Stomach (tissue), 9 donors: Measurements from ENCODE around the gene SULT2A1. TPM values are rescaled to one million over a fixed set of nuclear protein-coding genes. Genes with fewer than 3 reads are reported as not detected.

Source experiments
- DNase-seq, 2 donors: peaks; one replicate each; pipeline versions ENCODE4 v3.0.0 to v3.0.0-alpha.2; 2013 to 2019
- H3K27ac ChIP-seq, 5 donors: fragments of 200-600 bp in 4 of 5; sonication (generic) in 4 of 5; one replicate each; pipeline ENCODE4 v1.5.1; 2013 to 2019; ENCODE audit warnings: mild to moderate bottlenecking in 1 of 5, moderate library complexity in 1 of 5
- H3K27me3 ChIP-seq, 3 donors: fragments of 200-600 bp; sonication (generic); one replicate each; pipeline ENCODE4 v1.5.1; 2017 to 2019; ENCODE audit warnings: mixed run types in 1 of 3
- H3K36me3 ChIP-seq, 4 donors: fragments of 200-600 bp; sonication (generic); 1 replicate in 3 of 4; 2 replicates in 1 of 4; pipeline ENCODE4 v1.5.1; 2016 to 2019
- H3K4me1 ChIP-seq, 4 donors: fragments of 200-600 bp; sonication (generic); one replicate each; pipeline ENCODE4 v1.5.1; 2016 to 2019
- H3K4me3 ChIP-seq, 4 donors: fragments of 200-600 bp; sonication (generic) in 3 of 4; one replicate each; pipeline ENCODE4 v1.5.1; 2016 to 2019; ENCODE audit warnings: mild to moderate bottlenecking in 1 of 4
- H3K9me3 ChIP-seq, 4 donors: fragments of 200-600 bp; sonication (generic); one replicate each; pipeline ENCODE4 v1.5.1; 2016 to 2019
- CTCF ChIP-seq, 7 experiments: fragments of 450-650 bp in 4 of 7; fragments of 200-600 bp in 3 of 7; sonication (generic) in 3 of 7; IDR thresholded peaks; one replicate each; pipeline ENCODE4 v1.5.1; 2016 to 2019; ENCODE audit warnings: antibody characterized with exemption in 7 of 7, control low read depth in 2 of 7, mild to moderate bottlenecking in 1 of 7
- EP300 ChIP-seq: sonication (generic); formaldehyde crosslinking; IDR thresholded peaks from one replicate; pipeline ENCODE4 v1.6.1; 2017; ENCODE audit warnings: antibody characterized with exemption
- POLR2A ChIP-seq, 4 donors: fragments of 450-650 bp; IDR thresholded peaks; one replicate each; pipeline ENCODE4 v1.6.1; 2016; ENCODE audit warnings: antibody characterized with exemption in 4 of 4, control low read depth in 2 of 4, mild to moderate bottlenecking in 1 of 4, moderate library complexity in 1 of 4
- POLR2AphosphoS5 ChIP-seq, 3 donors: sonication (generic); formaldehyde crosslinking; IDR thresholded peaks; one replicate each; pipeline ENCODE4 v1.6.1; 2016; ENCODE audit warnings: antibody characterized with exemption in 3 of 3
- WGBS, 5 donors: extraction: QIAGEN DNeasy Blood & Tissue Kit in 3 of 5; methylation state at CpG; one replicate each; pipeline versions ENCODE4 v1.1.5 to v1.1.7; 2013 to 2018; 5-methylcytosine and 5-hydroxymethylcytosine counted together
- intact Hi-C: fragments of 100-400 bp; cut with DNase I; formaldehyde crosslinking; loops from one replicate; pipeline ENCODE4 v1.15.1; 2023; ENCODE audit warnings: low total_unique reads
- polyA plus RNA-seq, 3 donors: library from polyadenylated mRNA; stranded (reverse); fragments of 200-250 nt; gene quantifications; one replicate each; pipeline ENCODE4 v1.2.3, GENCODE V29; 2013
- total RNA-seq, 5 donors: library from RNA; depleted of rRNA; stranded (reverse); fragments of >200 nt; gene quantifications; one replicate each; pipeline versions ENCODE4 v1.1.0 to v1.2.3, GENCODE V29; 2014 to 2016
- donor health status: healthy with polysubstance abuse.
- donor health status: Bipolar disorder and iron deficiency.
- donor health status: healthy.

SULT2A1 gene
- total and polyA plus RNA-seq, 8 donors = 0.48 to 16.5 (median 8.5) TPM; not detected in 3

- TF ChIP-seq POLR2A (IDR thresholded peaks at IDR 0.05) = no peak
- no peak for TF ChIP-seq CTCF (IDR thresholded peaks at IDR 0.05)
- no peak overlapping the region for H3K4me3 ChIP-seq
- no peak overlapping the region for H3K27ac ChIP-seq
- no peaks in the 10 kb centered on the region for H3K36me3 ChIP-seq
- WGBS, 5 donors = 80 to 86% (median 85%) methylated on average over 6 to 7 of the region's 7 CpGs
- peaks cover 0 to 2% (median 0%) of the 10 kb centered on the region in 4 donors for H3K9me3 ChIP-seq
- intact Hi-C loops = no loop called here
- no peaks in the 10 kb centered on the region for H3K4me1 ChIP-seq
- DNase-seq = no peak
- H3K27me3 ChIP-seq = peaks cover 0 to 15% (median 0%) of the 10 kb centered on the region in 3 donors
Measured at GRCh38 chr19:47901370-47901769, 15.3 kb upstream of the SULT2A1 start.

DNA sequence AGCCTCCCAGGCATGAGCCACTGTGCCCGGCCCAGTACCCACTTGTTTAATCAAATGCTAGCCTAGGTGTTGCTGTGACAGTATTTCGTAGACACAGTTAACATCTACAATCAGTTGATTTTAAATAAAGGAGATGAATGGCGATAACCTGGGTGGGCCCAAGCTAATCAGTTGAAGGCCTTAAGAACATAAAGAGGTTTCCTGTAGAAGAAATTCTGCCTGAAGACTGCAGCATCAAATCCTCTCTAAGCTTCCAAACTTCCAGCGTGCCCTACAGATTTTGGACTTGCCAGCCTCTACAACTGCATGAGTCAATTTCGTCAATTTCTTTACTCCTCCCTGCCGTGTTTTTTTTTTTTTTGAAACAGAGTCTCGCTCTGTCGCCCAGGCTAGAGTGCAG lies 13.2 kb upstream of the SULT2A1 start:
- DNase-seq = peak in 1 of 2 donors; percentile 4

DNA sequence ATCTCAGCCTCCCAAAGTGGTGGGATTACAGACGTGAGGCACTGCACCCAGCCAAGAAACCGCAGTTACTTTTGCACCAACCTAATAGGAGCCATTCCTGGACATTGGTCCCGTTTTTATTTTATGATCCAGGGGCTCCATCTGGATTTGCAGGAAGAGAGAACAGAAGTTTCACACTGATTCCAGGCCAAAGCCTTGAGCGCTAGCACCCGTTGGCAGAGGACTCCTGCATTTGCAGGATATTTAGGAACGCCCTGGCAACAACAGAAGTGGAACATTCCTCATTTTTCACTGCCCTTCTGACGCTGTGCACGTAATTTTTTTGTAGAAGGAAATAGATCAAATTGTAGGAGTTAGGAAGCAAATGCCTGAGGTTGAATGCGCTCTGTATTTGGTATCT lies 11.7 kb upstream of the SULT2A1 start:
- no peaks in the 10 kb centered on the region for H3K36me3 ChIP-seq
- intact Hi-C loops = no loop called here
- TF ChIP-seq POLR2A (IDR thresholded peaks at IDR 0.05) (no peak), EP300 (no peak), CTCF (IDR thresholded peaks at IDR 0.05) (no peak), POLR2AphosphoS5 (IDR thresholded peaks at IDR 0.05) (no peak)
- peaks cover 0 to 10% (median 3%) of the 10 kb centered on the region in 4 donors for H3K9me3 ChIP-seq
- peak; percentile 9 to 17 for DNase-seq
- H3K4me1 ChIP-seq = no peaks in the 10 kb centered on the region
- no peak overlapping the region for H3K4me3 ChIP-seq
- H3K27me3 ChIP-seq = peaks cover 0 to 10% (median 0%) of the 10 kb centered on the region in 3 donors
- H3K27ac ChIP-seq = no peak overlapping the region
- 63 to 80% (median 76%) methylated on average over 9 of the region's 9 CpGs for WGBS, 5 donors

More for the DNA sequence above, 13.2 kb upstream of the SULT2A1 start:
- Histone ChIP-seq H3K36me3 (no peaks in the 10 kb centered on the region), H3K27me3 (peaks cover 0 to 15% (median 0%) of the 10 kb centered on the region in 3 donors), H3K27ac (no peak overlapping the region), H3K4me1 (no peaks in the 10 kb centered on the region), H3K9me3 (peaks cover 0 to 10% (median 3%) of the 10 kb centered on the region in 4 donors), H3K4me3 (no peak overlapping the region)
- TF ChIP-seq POLR2AphosphoS5 (IDR thresholded peaks at IDR 0.05) (no peak), CTCF (IDR thresholded peaks at IDR 0.05) (no peak)
- WGBS, 5 donors = 87 to 94% (median 93%) methylated on average over 8 of the region's 8 CpGs
- intact Hi-C loops = no loop called here

GRCh38 chr19:47896773-47897172 lies 10.7 kb upstream of the SULT2A1 start:
- peaks cover 0 to 16% (median 3%) of the 10 kb centered on the region in 4 donors for H3K9me3 ChIP-seq
- no peak overlapping the region for H3K4me3 ChIP-seq
- H3K4me1 ChIP-seq = peaks cover 0 to 5% (median under 1%) of the 10 kb centered on the region in 4 donors
- peaks cover 0 to 6% (median 0%) of the 10 kb centered on the region in 3 donors for H3K27me3 ChIP-seq
- H3K36me3 ChIP-seq = no peaks in the 10 kb centered on the region
- no peak overlapping the region for H3K27ac ChIP-seq
- no peak for TF ChIP-seq POLR2AphosphoS5 (IDR thresholded peaks at IDR 0.05)
- TF ChIP-seq CTCF (IDR thresholded peaks at IDR 0.05) = no peak
- TF ChIP-seq POLR2A (IDR thresholded peaks at IDR 0.05) = no peak
- no peak for TF ChIP-seq EP300
- WGBS, 5 donors = 58 to 72% (median 71%) methylated on average over 5 of the region's 5 CpGs
- peak in 1 of 2 donors; percentile 25 for DNase-seq
- intact Hi-C loops = no loop called here
